CD4-positive, alpha-beta T cell (primary cell): Measurements from ENCODE around the gene RAB6B. TPM values are rescaled to one million over a fixed set of nuclear protein-coding genes. Genes with fewer than 3 reads are reported as not detected.

Experiments used
- ATAC-seq: fragments of 200-7000 bp; cut with Tn5 transposase; one replicate; pipeline ENCODE4 v1.10.0; 2022; ENCODE audit warnings: mild to moderate bottlenecking; ENCODE audit not compliant: poor library complexity
- CTCF ChIA-PET: fragments of 350-600 bp; sonication (Branson Sonifier 250); formaldehyde crosslinking; loops from one replicate; lab custom pipeline; 2021; ENCODE audit warnings: antibody characterized with exemption, inconsistent platforms; lab: Charles Lee
- POLR2A ChIA-PET: fragments of 350-600 bp; sonication (Branson Sonifier 250); formaldehyde crosslinking; loops from one replicate; lab custom pipeline; 2021; ENCODE audit warnings: antibody characterized with exemption, inconsistent platforms; lab: Charles Lee
- DNase-seq, 14 experiments: peaks; one replicate each; pipeline ENCODE4 v3.0.0-alpha.2; 2013 to 2020; ENCODE audit warnings: mixed read lengths in 2 of 14
- H3K27ac ChIP-seq, 2 donors: one replicate each; pipeline versions ENCODE4 v1.5.1 to v1.7.0; 2013; ENCODE audit warnings: low read length in 2 of 2, low read depth in 1 of 2, mild to moderate bottlenecking in 1 of 2
- H3K27me3 ChIP-seq, 2 experiments: 1 replicate in 1 of 2; 2 replicates in 1 of 2; pipeline versions ENCODE4 v1.6.1 to v1.7.0; 2013; ENCODE audit warnings: low read length in 2 of 2, control low read depth in 1 of 2, mild to moderate bottlenecking in 1 of 2, moderate library complexity in 1 of 2; ENCODE audit not compliant: insufficient read depth in 2 of 2, control insufficient read depth in 1 of 2
- H3K36me3 ChIP-seq: one replicate; pipeline ENCODE4 v1.6.1; 2013; ENCODE audit warnings: low read length, control low read depth; ENCODE audit not compliant: insufficient read depth
- H3K4me1 ChIP-seq: one replicate; pipeline ENCODE4 v1.6.1; 2013; ENCODE audit warnings: low read length, control low read depth; ENCODE audit not compliant: insufficient read depth
- H3K4me3 ChIP-seq: one replicate; pipeline ENCODE4 v1.5.1; 2013; ENCODE audit warnings: mild to moderate bottlenecking, low read length, moderate library complexity
- H3K9me3 ChIP-seq, 2 experiments: 1 replicate in 1 of 2; 2 replicates in 1 of 2; pipeline versions ENCODE4 v1.6.1 to v1.7.0; 2013; ENCODE audit warnings: low read length in 2 of 2, mild to moderate bottlenecking in 2 of 2, control low read depth in 1 of 2, moderate library complexity in 1 of 2; ENCODE audit not compliant: control insufficient read depth in 1 of 2, insufficient read depth in 1 of 2
- H3K27ac Mint-ChIP-seq: one replicate; pipeline ENCODE4 v1.8.0; 2020; ENCODE audit warnings: mixed read lengths
- H3K27me3 Mint-ChIP-seq: one replicate; pipeline ENCODE4 v1.8.0; 2021; ENCODE audit warnings: mixed read lengths
- H3K36me3 Mint-ChIP-seq: one replicate; pipeline ENCODE4 v1.8.0; 2021; ENCODE audit warnings: low read depth, mixed read lengths
- H3K4me1 Mint-ChIP-seq: one replicate; pipeline ENCODE4 v1.8.0; 2021; ENCODE audit warnings: low read depth, mixed read lengths
- H3K4me3 Mint-ChIP-seq: one replicate; pipeline ENCODE4 v1.8.0; 2020; ENCODE audit warnings: mild to moderate bottlenecking, mixed read lengths
- H3K9me3 Mint-ChIP-seq: one replicate; pipeline ENCODE4 v1.8.0; 2020; ENCODE audit warnings: mixed read lengths
- intact Hi-C, 2 experiments: fragments of 100-400 bp; cut with DNase I in 1 of 2; cut with micrococcal nuclease in 1 of 2; formaldehyde crosslinking; loops; one replicate each; pipeline versions ENCODE4 v1.15.1 to v1.9.0; 2023 to 2025; cut with DNase I, micrococcal nuclease
- total RNA-seq, 174 experiments: library from RNA in 2 of 174; stranded (reverse) in 2 of 174; gene quantifications; one replicate each; pipeline ENCODE4 v1.2.3 and lab custom pipeline; 2021 to 2026
- TF ChIP-seq, protein P1 (sequence below): fragments of 200-600 bp; IDR thresholded peaks from one replicate; pipeline ENCODE4 v1.8.0; 2022; ENCODE audit warnings: antibody characterized with exemption, mild to moderate bottlenecking

Gene RAB6B
- total RNA-seq, 2 experiments from 2014 or later, result not detected

DNA sequence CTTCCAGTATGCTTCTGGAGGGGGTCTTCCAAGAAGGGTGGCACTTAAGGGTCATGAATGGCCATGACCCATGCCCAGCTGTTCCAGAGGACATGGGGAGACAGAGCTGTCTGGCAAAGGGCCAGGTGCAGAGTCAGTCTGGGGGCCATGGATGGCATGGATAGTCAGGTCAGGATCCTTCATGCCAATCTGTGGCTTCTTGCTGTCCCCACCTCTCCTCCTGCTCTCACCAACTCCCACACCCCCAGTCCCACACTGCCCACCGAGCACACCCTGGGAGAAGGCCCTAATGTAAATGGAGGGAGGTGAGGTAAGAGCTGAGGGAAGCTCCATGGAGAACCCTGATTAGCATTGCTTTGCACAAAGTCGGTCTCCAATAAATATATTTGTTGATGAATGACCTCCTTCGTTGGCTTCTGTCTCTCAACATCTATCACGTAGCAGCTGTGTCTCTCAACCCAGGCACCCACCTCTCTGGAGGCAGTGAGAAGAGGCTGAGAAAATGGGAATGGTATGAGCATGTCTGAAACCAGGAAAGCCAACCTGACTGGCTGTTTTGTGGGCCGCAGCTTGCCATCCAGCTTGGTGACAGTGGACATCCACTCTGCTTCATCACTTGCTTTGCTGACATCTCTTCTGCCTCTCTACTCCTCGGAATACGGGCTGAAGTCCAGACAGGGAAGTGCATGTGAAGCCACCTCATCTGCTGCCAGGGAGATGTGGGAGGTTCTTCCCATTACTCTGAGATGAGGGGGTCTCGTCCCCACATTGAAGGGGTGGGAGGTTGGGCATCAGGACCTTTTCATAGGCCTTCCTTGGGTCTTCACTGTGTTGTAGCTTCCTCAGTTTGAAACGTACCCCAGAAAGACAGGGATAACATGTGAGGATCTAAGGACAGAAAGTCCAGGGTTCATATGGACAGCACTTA is 37.7 kb upstream of the RAB6B start:
- ChIA-PET POLR2A (no interaction called here), CTCF (no interaction called here)
- TF ChIP-seq, protein P1, sequence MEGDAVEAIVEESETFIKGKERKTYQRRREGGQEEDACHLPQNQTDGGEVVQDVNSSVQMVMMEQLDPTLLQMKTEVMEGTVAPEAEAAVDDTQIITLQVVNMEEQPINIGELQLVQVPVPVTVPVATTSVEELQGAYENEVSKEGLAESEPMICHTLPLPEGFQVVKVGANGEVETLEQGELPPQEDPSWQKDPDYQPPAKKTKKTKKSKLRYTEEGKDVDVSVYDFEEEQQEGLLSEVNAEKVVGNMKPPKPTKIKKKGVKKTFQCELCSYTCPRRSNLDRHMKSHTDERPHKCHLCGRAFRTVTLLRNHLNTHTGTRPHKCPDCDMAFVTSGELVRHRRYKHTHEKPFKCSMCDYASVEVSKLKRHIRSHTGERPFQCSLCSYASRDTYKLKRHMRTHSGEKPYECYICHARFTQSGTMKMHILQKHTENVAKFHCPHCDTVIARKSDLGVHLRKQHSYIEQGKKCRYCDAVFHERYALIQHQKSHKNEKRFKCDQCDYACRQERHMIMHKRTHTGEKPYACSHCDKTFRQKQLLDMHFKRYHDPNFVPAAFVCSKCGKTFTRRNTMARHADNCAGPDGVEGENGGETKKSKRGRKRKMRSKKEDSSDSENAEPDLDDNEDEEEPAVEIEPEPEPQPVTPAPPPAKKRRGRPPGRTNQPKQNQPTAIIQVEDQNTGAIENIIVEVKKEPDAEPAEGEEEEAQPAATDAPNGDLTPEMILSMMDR, result no peak
- Histone ChIP-seq H3K4me1 (peaks cover under 1% of the 10 kb centered on the region), H3K27ac (no peak overlapping the region), H3K4me3 (no peak overlapping the region), H3K27me3 (peaks cover 0 to 8% of the 10 kb centered on the region in 2 experiments), H3K36me3 (no peaks in the 10 kb centered on the region), H3K9me3 (no peaks in the 10 kb centered on the region)
- intact Hi-C loops, result no loop called here
- Mint-ChIP-seq H3K4me1 (peaks cover 3% of the 10 kb centered on the region), H3K27me3 (peaks cover 8% of the 10 kb centered on the region), H3K36me3 (no peaks in the 10 kb centered on the region), H3K27ac (no peak overlapping the region), H3K4me3 (no peak overlapping the region), H3K9me3 (no peaks in the 10 kb centered on the region)
- no peak for ATAC-seq
- DNase-seq, result no peak

DNA sequence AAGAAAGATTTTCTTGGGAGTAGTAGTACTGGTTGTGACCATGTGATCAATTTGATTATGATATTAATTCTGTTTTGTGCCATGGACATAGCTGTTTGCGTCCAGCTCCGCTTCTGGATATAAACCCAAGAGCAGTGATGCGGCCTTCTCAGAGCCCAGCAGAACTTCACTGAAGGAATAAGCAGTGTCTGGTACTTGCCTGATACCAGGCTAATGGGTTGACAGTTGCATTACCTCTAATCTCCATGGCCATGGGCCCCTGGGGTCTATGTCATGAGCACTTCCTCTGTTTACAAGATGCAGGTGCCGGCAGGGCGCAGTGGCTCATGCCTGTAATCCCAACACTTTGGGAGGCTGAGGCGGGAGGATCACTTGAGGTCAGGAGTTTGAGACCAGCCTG is 36.3 kb upstream of the RAB6B start:
- H3K27me3 Mint-ChIP-seq, result peaks cover 14% of the 10 kb centered on the region
- Histone ChIP-seq H3K4me3 (no peak overlapping the region), H3K27me3 (peaks cover 0 to 12% of the 10 kb centered on the region in 2 experiments), H3K36me3 (no peaks in the 10 kb centered on the region), H3K27ac (no peak overlapping the region), H3K9me3 (no peaks in the 10 kb centered on the region), H3K4me1 (peaks cover 12% of the 10 kb centered on the region)
- no peaks in the 10 kb centered on the region for H3K36me3 Mint-ChIP-seq
- POLR2A ChIA-PET, result no interaction called here
- H3K4me1 Mint-ChIP-seq, result peaks cover 7% of the 10 kb centered on the region
- no peak for DNase-seq
- H3K9me3 Mint-ChIP-seq, result no peaks in the 10 kb centered on the region
- no peak overlapping the region for H3K27ac Mint-ChIP-seq
- CTCF ChIA-PET, result no interaction called here
- H3K4me3 Mint-ChIP-seq, result no peak overlapping the region
- TF ChIP-seq, protein P1, result no peak
- ATAC-seq, result no peak
- intact Hi-C loops, result no loop called here

DNA sequence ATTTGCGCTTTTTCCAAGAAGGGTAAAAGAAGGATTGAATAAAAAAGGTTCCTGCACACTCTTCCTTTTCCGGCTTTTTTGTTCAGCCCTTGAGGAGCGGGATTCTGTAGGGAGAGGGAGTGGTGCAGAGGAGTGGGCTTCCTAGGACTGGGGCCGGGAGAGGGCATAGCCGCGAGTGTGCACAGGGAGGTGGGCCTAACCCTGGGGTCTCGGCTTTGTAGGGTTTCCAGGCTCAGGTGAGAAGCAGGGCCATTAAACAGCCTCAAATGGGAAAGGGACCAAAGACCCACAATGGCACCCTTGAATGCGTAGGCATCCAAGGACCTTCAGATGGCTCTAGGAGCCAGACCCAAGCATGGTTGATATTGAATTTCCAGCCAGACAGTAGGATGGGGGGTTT is 35.4 kb upstream of the RAB6B start:
- Mint-ChIP-seq H3K9me3 (no peaks in the 10 kb centered on the region), H3K27ac (no peak overlapping the region), H3K27me3 (peaks cover 14% of the 10 kb centered on the region), H3K36me3 (no peaks in the 10 kb centered on the region), H3K4me1 (peaks cover 7% of the 10 kb centered on the region), H3K4me3 (no peak overlapping the region)
- TF ChIP-seq, protein P1, result no peak
- Histone ChIP-seq H3K27me3 (peaks cover 0 to 12% of the 10 kb centered on the region in 2 experiments), H3K36me3 (no peaks in the 10 kb centered on the region), H3K9me3 (no peaks in the 10 kb centered on the region), H3K4me3 (no peak overlapping the region), H3K27ac (no peak overlapping the region), H3K4me1 (peaks cover 14% of the 10 kb centered on the region)
- ATAC-seq (no peak), DNase-seq (no peak)
- ChIA-PET CTCF (no interaction called here), POLR2A (no interaction called here)
- intact Hi-C loops, result no loop called here
